Naive thymus-derived CD4-positive, alpha-beta T cell (primary cell): Measurements from ENCODE around the gene RPS15. TPM values are rescaled to one million over a fixed set of nuclear protein-coding genes. Genes with fewer than 3 reads are reported as not detected.

Source experiments
- ATAC-seq: fragments of 150-1000 bp; cut with Tn5 transposase; 2 replicates; pipeline ENCODE4 v1.10.0; 2021; ENCODE audit warnings: mild to moderate bottlenecking, moderate library complexity
- CTCF ChIA-PET: fragments of 350-600 bp; sonication (Branson Sonifier 250); formaldehyde crosslinking; loops from one replicate; lab custom pipeline; 2021; ENCODE audit warnings: antibody characterized with exemption; lab: Charles Lee
- POLR2A ChIA-PET: fragments of 350-600 bp; sonication (Branson Sonifier 250); formaldehyde crosslinking; loops from one replicate; lab custom pipeline; 2021; ENCODE audit warnings: antibody characterized with exemption, inconsistent platforms; lab: Charles Lee
- DNase-seq, 9 donors: peaks; one replicate each; pipeline versions ENCODE4 v3.0.0 to v3.0.0-alpha.2; 2020 to 2022; ENCODE audit warnings: mixed read lengths in 1 of 9
- H3K27ac ChIP-seq: one replicate; pipeline ENCODE4 v1.7.0; 2013; ENCODE audit warnings: mild to moderate bottlenecking, low read depth, low read length, moderate library complexity
- H3K27me3 ChIP-seq, 2 donors: one replicate each; pipeline ENCODE4 v1.7.0; 2013; ENCODE audit warnings: low read length in 2 of 2, mild to moderate bottlenecking in 2 of 2, moderate library complexity in 2 of 2; ENCODE audit not compliant: control insufficient read depth in 2 of 2, insufficient read depth in 2 of 2
- H3K36me3 ChIP-seq, 3 experiments: 1 replicate in 2 of 3; 2 replicates in 1 of 3; pipeline ENCODE4 v1.7.0; 2013; ENCODE audit warnings: low read length in 3 of 3, mild to moderate bottlenecking in 3 of 3, moderate library complexity in 1 of 3; ENCODE audit not compliant: insufficient read depth in 3 of 3, control insufficient read depth in 2 of 3
- H3K4me1 ChIP-seq, 2 donors: one replicate each; pipeline ENCODE4 v1.7.0; 2013; ENCODE audit warnings: low read length in 2 of 2, mild to moderate bottlenecking in 2 of 2, moderate library complexity in 1 of 2; ENCODE audit not compliant: control insufficient read depth in 2 of 2, insufficient read depth in 2 of 2
- H3K4me3 ChIP-seq: 2 replicates; pipeline ENCODE4 v1.7.0; 2013; ENCODE audit warnings: mild to moderate bottlenecking, low read length
- H3K9me3 ChIP-seq, 3 experiments: 1 replicate in 2 of 3; 2 replicates in 1 of 3; pipeline ENCODE4 v1.7.0; 2013; ENCODE audit warnings: low read length in 3 of 3; ENCODE audit not compliant: control insufficient read depth in 2 of 3
- H3K27ac Mint-ChIP-seq, 9 donors: one replicate each; pipeline ENCODE4 v1.8.0; 2020 to 2022; ENCODE audit warnings: mixed read lengths in 9 of 9, mild to moderate bottlenecking in 8 of 9, moderate library complexity in 5 of 9, inconsistent platforms in 2 of 9
- H3K27me3 Mint-ChIP-seq, 5 donors: one replicate each; pipeline ENCODE4 v1.8.0; 2021 to 2022; ENCODE audit warnings: mixed read lengths in 5 of 5, mild to moderate bottlenecking in 1 of 5
- H3K36me3 Mint-ChIP-seq, 5 donors: one replicate each; pipeline ENCODE4 v1.8.0; 2020 to 2022; ENCODE audit warnings: mixed read lengths in 5 of 5, mild to moderate bottlenecking in 3 of 5, inconsistent platforms in 1 of 5
- H3K4me1 Mint-ChIP-seq, 7 donors: one replicate each; pipeline ENCODE4 v1.8.0; 2020 to 2022; ENCODE audit warnings: mixed read lengths in 7 of 7, mild to moderate bottlenecking in 3 of 7, inconsistent platforms in 1 of 7
- H3K4me3 Mint-ChIP-seq, 10 donors: one replicate each; pipeline ENCODE4 v1.8.0; 2020 to 2022; ENCODE audit warnings: mild to moderate bottlenecking in 10 of 10, mixed read lengths in 10 of 10, moderate library complexity in 6 of 10, inconsistent platforms in 2 of 10
- H3K9me3 Mint-ChIP-seq, 11 donors: one replicate each; pipeline ENCODE4 v1.8.0; 2020 to 2022; ENCODE audit warnings: mixed read lengths in 11 of 11, mild to moderate bottlenecking in 4 of 11, inconsistent platforms in 1 of 11, moderate library complexity in 1 of 11
- intact Hi-C, 2 donors: fragments of 100-400 bp; cut with micrococcal nuclease; formaldehyde crosslinking; loops; one replicate each; pipeline ENCODE4 v1.15.1; 2023
- polyA plus RNA-seq, 2 donors: library from polyadenylated mRNA; unstranded; fragments of 300-500 nt; fragmentation: Illumina TruSeq; gene quantifications; one replicate each; pipeline ENCODE4 v1.2.3, GENCODE V29; 2021
- total RNA-seq, 6 experiments: library from RNA in 5 of 6; stranded (reverse) in 5 of 6; gene quantifications; 1 replicate in 5 of 6; 2 replicates in 1 of 6; pipeline ENCODE4 v1.2.3 and lab custom pipeline; 2021 to 2026

The RPS15 gene
- 1,000 to 10,000 TPM; 1,300 to 2,097 (median 2,012) TPM for total RNA-seq
- 1,000 to 10,000 TPM; 3,657 to 3,761 TPM for polyA plus RNA-seq
- total RNA-seq (lab: John Stamatoyannopoulos, UW): 497 reads per million, percentile 98 among the genes with 10 or more reads in this experiment

DNA sequence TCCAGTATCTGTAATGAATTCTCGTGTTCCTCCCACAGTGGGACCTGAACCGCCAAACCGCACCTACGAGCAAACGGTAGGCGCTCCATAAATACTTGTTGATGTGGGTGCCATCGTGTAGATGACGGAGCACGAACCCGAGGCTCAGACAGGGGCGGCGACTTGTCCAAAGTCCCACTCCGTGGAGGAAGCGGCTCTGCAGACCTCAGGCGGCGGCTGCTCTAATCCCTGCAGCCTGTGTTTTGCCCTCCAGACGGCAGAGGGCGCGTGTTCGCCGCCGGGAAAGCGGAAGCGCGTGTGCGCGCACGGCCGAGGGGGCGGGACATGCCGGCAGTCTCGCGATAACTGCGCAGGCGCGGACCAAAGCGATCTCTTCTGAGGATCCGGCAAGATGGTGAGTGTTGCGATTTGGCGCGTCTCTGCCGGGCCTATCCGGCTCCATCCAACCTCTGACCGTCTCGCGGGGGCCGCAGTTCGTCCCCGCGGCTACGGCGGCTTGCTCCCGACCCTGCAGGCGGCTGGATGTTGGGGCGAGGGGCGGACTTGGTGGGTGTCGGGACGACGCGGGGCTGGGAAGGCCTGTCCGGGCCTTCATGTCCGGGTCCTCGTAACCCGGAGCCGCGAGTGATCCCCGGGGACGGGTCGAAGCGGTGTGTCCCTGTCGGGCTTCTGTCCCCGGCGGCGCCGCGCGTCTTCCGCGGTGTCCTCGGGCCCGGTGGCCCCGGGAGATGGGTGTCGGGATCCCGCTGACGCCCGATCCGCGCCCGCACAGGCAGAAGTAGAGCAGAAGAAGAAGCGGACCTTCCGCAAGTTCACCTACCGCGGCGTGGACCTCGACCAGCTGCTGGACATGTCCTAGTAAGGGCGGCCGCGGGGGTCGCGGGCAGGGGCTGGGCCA lies at the start of gene RPS15:
Gene RPS15, plus strand, starts transcription at position 362 of the 898 bp plus-strand sequence. Its CDS starts 30 bp downstream, at position 392.
- Histone ChIP-seq H3K9me3 (no peaks in the 10 kb centered on the region), H3K27me3 (no peaks in the 10 kb centered on the region), H3K27ac (peak within 1 kb of the TSS; percentile 92), H3K36me3 (peaks cover 14 to 62% (median 18%) of the 10 kb centered on the region in 3 experiments), H3K4me3 (peak within 1 kb of the TSS; percentile 82), H3K4me1 (peaks cover 8 to 11% of the 10 kb centered on the region in 2 donors)
- Mint-ChIP-seq H3K36me3 (peaks cover 0 to 28% (median 8%) of the 10 kb centered on the region in 5 donors), H3K9me3 (peaks cover 0 to 6% (median 0%) of the 10 kb centered on the region in 11 donors), H3K27me3 (no peaks in the 10 kb centered on the region), H3K4me1 (peaks cover 9 to 34% (median 15%) of the 10 kb centered on the region in 7 donors), H3K27ac (peak within 1 kb of the TSS; percentile 96 to 100 (median 99)), H3K4me3 (peak within 1 kb of the TSS; percentile 87 to 99 (median 98))
- DNase-seq (peak; percentile 92 to 98 (median 96)), ATAC-seq (peak; percentile 97)
- intact Hi-C loops: loop anchor here (1.0 to 2.0 kb wide), 10 partner anchors 31 to 167 kb away; partner anchors contain the start of genes C19orf25 (in 2 of the 2), DAZAP1 (in 2 of the 2), FAM174C (in 2 of the 2) and ADAMTSL5 (in 1 of the 2)
- CTCF ChIA-PET: interaction anchor here (0.6 kb wide), 1 partner anchor 902 kb away, joined by 3 read pairs; no protein-coding TSS in a partner anchor
- POLR2A ChIA-PET: interaction anchor here (0.6 to 1.6 kb wide), 3 partner anchors 17 to 169 kb away, joined by 5 to 6 read pairs (median 5); partner anchors contain the start of gene CIRBP

DNA sequence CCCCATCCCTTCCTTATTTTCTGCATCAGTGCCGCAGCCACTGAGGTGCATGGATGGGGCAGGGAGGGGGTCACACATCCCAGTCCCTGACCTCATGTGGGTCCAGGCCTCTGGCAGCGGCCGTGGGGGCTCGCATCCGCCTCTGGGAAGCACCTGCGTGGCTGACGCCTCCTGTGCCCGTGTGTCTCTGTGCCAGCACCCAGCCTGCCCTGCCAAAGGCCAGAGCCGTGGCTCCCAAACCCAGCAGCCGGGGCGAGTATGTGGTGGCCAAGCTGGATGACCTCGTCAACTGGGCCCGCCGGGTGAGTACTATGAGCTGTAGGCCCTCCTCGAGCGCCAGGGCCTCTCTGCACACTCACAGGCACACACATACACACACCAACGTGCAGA lies 49.6 kb upstream of the RPS15 start:
- H3K36me3 ChIP-seq: peaks cover 3 to 63% (median 5%) of the 10 kb centered on the region in 3 experiments
- DNase-seq (no peak), ATAC-seq (no peak)
- H3K4me3 Mint-ChIP-seq: no peak overlapping the region
- peaks cover 0 to 18% (median 9%) of the 10 kb centered on the region in 5 donors for H3K36me3 Mint-ChIP-seq
- H3K27ac ChIP-seq: no peak overlapping the region
- no peak overlapping the region for H3K4me3 ChIP-seq
- H3K27ac Mint-ChIP-seq: peak overlapping the region in 1 of 9 donors; percentile 21
- peaks cover 0 to 2% (median 0%) of the 10 kb centered on the region in 11 donors for H3K9me3 Mint-ChIP-seq
- H3K9me3 ChIP-seq: no peaks in the 10 kb centered on the region
- peaks cover 5 to 9% of the 10 kb centered on the region in 2 donors for H3K4me1 ChIP-seq
- H3K4me1 Mint-ChIP-seq: peaks cover 5 to 33% (median 17%) of the 10 kb centered on the region in 7 donors
- H3K27me3 ChIP-seq: no peaks in the 10 kb centered on the region
- ChIA-PET CTCF (no interaction called here), POLR2A (no interaction called here)
- intact Hi-C loops: no loop called here
- H3K27me3 Mint-ChIP-seq: peaks cover 0 to under 1% (median 0%) of the 10 kb centered on the region in 5 donors

- no peak overlapping the region for H3K4me3 ChIP-seq
- Mint-ChIP-seq H3K36me3 (peaks cover 0 to 18% (median 9%) of the 10 kb centered on the region in 5 donors), H3K4me1 (peaks cover 5 to 32% (median 15%) of the 10 kb centered on the region in 7 donors), H3K27ac (peak overlapping the region in 3 of 9 donors; percentile 21 to 81 (median 51)), H3K9me3 (no peaks in the 10 kb centered on the region), H3K27me3 (no peaks in the 10 kb centered on the region), H3K4me3 (no peak overlapping the region)
- no peaks in the 10 kb centered on the region for H3K9me3 ChIP-seq
- H3K27ac ChIP-seq: no peak overlapping the region
- H3K36me3 ChIP-seq: peaks cover 3 to 68% (median 5%) of the 10 kb centered on the region in 3 experiments
- H3K4me1 ChIP-seq: peaks cover 4 to 7% of the 10 kb centered on the region in 2 donors
- DNase-seq (no peak), ATAC-seq (no peak)
- H3K27me3 ChIP-seq: no peaks in the 10 kb centered on the region
- CTCF ChIA-PET: no interaction called here
- intact Hi-C loops: no loop called here
- POLR2A ChIA-PET: interaction anchor here (0.7 kb wide), 1 partner anchor 1469 kb away, joined by 3 read pairs; no protein-coding TSS in a partner anchor
These were observed 48.9 kb upstream of the RPS15 start for GRCh38 chr19:1389033-1389940.

GRCh38 chr19:1390890-1391423 lies 47.2 kb upstream of the RPS15 start:
- ChIA-PET CTCF (no interaction called here), POLR2A (no interaction called here)
- Histone ChIP-seq H3K4me3 (no peak overlapping the region), H3K27me3 (no peaks in the 10 kb centered on the region), H3K36me3 (peaks cover 3 to 74% (median 5%) of the 10 kb centered on the region in 3 experiments), H3K4me1 (no peaks in the 10 kb centered on the region), H3K27ac (no peak overlapping the region), H3K9me3 (no peaks in the 10 kb centered on the region)
- Mint-ChIP-seq H3K27ac (no peak overlapping the region), H3K36me3 (peaks cover 0 to 18% (median 9%) of the 10 kb centered on the region in 5 donors), H3K4me1 (peaks cover 2 to 20% (median 8%) of the 10 kb centered on the region in 7 donors), H3K27me3 (no peaks in the 10 kb centered on the region), H3K9me3 (no peaks in the 10 kb centered on the region), H3K4me3 (no peak overlapping the region)
- intact Hi-C loops: no loop called here
- DNase-seq (no peak), ATAC-seq (no peak)

DNA sequence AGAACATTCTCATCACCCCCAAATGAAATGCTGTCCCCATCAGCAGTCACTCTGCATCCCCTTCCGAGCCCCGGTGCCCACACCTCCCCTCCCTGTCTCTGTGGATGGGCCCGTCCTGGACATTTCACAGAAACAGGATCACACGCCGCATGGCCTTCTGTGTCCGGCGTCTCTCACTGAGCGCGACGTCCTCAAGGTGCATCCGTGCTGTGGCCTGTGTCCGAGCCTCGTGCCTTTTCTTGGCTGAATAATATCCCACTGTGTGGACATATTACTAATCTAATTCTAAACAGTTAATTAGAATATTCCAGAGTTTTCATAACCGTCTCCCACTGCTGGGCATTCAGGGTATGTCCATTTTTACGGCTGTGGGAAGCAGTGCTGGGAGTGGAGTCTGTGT lies 45.8 kb upstream of the RPS15 start:
- CTCF ChIA-PET: no interaction called here
- H3K4me1 ChIP-seq: peaks cover 0 to 6% of the 10 kb centered on the region in 2 donors
- Mint-ChIP-seq H3K4me1 (peaks cover 0 to 13% (median 7%) of the 10 kb centered on the region in 7 donors), H3K27ac (no peak overlapping the region), H3K9me3 (no peaks in the 10 kb centered on the region), H3K36me3 (peaks cover 0 to 18% (median 9%) of the 10 kb centered on the region in 5 donors), H3K27me3 (no peaks in the 10 kb centered on the region), H3K4me3 (no peak overlapping the region)
- H3K36me3 ChIP-seq: peaks cover 3 to 65% (median 5%) of the 10 kb centered on the region in 3 experiments
- no peak overlapping the region for H3K27ac ChIP-seq
- H3K9me3 ChIP-seq: no peaks in the 10 kb centered on the region
- H3K27me3 ChIP-seq: no peaks in the 10 kb centered on the region
- POLR2A ChIA-PET: no interaction called here
- ATAC-seq: no peak
- DNase-seq: no peak
- H3K4me3 ChIP-seq: no peak overlapping the region
- intact Hi-C loops: no loop called here
